GM12864 (cell line): ENCODE data around the gene FOXR1.

Experiments used
- DNase-seq: peaks from one replicate; pipeline ENCODE4 v3.0.0-alpha.2; 2011; ENCODE audit warnings: low read depth
- H3K4me3 ChIP-seq: 2 replicates; pipeline ENCODE4 v1.5.1; 2011; ENCODE audit warnings: mild to moderate bottlenecking, low read depth, low read length, control low read depth
- TF ChIP-seq, protein P1 (sequence below): IDR thresholded peaks from 2 replicates; pipeline ENCODE4 v1.5.1; 2011; ENCODE audit warnings: low read depth, mild to moderate bottlenecking, moderate library complexity, low read length, control low read depth, inconsistent platforms; ENCODE audit errors: missing control alignments

FOXR1 gene

DNA sequence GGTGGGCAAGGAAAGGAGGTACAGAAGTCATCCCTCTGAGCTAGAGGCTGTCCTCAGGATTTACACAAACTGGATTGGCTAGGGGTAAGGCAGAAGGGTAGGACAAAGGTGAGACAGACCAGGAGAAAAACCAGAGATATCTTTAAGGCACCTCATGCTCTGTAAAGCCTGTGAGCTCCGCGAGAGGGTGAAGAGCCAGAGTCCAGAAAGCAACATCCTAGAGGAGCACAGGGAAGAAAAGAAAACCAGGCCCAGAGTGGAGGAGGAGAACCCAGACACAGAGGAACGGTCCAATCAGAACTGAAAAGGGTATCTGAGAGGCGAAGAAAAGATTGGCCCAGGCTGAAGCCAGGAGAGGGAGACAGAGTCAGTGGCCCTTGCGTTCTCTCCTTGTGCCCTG, 54.0 kb downstream of the FOXR1 start:
- TF ChIP-seq, protein P1, sequence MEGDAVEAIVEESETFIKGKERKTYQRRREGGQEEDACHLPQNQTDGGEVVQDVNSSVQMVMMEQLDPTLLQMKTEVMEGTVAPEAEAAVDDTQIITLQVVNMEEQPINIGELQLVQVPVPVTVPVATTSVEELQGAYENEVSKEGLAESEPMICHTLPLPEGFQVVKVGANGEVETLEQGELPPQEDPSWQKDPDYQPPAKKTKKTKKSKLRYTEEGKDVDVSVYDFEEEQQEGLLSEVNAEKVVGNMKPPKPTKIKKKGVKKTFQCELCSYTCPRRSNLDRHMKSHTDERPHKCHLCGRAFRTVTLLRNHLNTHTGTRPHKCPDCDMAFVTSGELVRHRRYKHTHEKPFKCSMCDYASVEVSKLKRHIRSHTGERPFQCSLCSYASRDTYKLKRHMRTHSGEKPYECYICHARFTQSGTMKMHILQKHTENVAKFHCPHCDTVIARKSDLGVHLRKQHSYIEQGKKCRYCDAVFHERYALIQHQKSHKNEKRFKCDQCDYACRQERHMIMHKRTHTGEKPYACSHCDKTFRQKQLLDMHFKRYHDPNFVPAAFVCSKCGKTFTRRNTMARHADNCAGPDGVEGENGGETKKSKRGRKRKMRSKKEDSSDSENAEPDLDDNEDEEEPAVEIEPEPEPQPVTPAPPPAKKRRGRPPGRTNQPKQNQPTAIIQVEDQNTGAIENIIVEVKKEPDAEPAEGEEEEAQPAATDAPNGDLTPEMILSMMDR, result no peak
- no peak overlapping the region for H3K4me3 ChIP-seq
- no peak for DNase-seq

DNA sequence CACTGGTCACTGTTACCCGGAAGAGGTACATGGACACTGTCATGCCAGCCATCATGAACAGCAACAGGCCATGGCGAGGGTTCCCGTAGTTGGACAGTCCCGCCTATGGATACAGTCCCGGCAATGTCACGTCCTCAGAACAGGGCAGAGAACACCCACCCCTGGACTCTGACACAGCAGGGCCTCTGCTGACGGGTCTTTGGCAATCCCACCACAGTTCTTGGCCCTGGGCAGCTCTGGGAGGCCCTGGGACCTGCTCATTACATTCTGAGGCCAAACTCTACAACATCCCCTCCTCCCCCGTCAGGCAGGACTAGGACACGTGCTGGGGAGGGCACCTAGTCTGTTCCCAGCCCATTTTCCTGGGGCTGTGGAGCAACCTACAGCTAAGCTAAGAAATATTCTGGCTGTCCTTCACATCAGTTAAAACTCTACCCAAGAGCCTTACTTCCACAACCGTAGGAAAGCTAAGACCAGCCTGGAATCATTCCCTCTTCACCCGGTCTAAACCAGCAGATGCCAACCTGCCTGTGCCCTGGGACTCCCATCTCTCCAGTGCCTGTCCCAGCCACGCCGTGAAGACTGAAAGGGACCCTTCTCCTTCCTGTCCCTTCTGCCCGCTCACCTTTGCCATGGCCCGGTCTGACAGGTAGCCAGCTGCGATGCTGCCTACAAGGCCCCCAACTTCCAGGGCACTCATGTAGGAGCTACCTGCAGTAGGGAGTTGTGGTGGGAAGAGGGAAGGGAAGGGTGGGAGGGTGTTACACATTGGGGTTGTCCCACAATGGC, 54.6 kb downstream of the FOXR1 start:
- H3K4me3 ChIP-seq, result no peak overlapping the region
- TF ChIP-seq, protein P1, result no peak
- DNase-seq, result no peak

DNA sequence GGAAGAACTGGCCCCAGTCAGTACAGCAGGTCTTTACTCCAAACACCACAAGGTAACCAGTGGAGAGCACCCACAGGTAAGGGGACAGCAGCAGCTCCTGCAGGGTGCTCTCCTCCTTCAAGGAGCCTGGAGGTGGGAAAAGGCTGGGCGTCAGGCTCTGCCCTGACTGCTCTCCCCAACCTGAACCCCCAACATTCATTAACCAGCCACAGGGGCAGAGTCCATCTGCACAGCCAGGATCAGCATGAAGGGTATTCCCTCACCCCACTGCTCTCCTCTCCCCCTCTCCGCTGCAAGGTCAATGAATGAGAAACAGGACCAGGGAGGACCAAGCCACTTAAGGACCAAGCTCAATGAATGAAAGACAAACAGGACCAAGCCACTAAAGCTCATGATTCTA, 55.4 kb downstream of the FOXR1 start:
- TF ChIP-seq, protein P1, result no peak
- no peak for DNase-seq
- H3K4me3 ChIP-seq, result no peak overlapping the region

DNA sequence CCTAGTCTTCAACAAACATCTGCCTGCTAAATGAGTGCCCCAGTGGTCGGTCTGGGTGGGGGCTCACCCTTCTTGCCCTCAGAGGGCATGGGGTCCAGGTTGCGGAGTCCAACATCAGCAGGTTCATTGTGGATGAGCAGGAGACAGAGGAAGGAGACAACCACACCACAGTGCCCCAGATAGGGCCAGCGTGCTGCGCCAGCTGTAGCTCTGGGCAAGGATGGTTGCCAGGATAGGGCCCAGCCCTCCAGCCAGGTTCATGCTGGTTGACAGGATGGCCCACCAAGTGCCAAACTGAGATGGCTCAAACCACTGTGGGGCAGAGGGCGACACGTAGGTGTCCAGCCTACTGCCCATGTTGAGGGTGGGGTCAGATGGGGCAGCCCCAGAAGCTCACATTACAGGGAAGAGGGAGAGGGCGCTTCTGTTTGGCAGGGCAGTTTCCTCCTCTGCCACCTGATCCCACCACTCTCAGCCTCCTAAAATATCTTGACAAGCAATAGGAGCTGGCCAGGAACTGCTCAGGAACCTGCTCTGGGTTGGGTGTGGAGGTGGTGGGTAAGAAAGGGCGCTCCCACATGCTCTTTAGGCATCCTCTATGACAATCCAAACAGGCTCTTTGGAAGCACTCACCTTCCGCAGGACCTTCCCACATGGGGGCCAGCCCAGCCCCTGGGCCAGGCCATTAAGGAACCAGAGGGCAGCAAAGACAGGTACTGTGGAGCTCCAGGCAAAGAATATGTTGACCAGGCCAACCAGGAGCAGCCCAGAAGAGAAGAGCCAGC, 56.2 kb downstream of the FOXR1 start:
- DNase-seq, result no peak
- no peak overlapping the region for H3K4me3 ChIP-seq
- TF ChIP-seq, protein P1, result no peak

DNA sequence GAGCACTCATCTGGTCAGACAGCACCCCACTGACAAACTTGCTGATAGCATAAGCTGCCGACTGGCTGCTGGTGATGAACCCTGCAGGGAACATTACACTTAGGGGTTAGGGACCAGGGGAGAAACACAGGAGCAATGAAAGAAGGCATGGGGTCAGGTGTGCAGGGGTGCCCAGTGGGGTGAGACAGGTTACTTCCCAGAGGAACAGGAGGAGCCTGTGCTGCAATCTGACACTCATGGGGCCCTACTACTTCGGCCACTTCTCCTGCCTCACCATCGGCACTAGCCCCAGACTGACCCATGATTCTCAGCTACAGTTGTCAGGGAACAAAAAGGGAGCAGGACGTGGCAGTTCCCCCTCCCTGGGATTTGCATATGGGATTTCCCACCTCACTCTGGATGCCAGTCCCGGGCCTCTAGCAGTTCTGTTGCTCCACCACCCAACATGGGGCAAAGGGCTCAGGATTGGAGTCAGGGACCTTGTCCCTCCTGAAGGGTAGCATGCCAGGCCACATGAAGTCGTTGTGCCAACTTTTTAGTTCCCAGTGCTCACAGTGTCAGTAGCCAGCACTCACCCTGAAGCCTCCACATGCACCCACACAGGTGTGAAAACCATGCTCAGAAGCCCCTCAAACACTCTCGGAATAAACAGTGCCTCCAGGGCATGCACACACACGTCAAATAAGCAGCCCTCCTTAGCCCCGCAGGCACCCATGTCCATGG, 56.9 kb downstream of the FOXR1 start:
- no peak for DNase-seq
- no peak overlapping the region for H3K4me3 ChIP-seq
- TF ChIP-seq, protein P1, result no peak

DNA sequence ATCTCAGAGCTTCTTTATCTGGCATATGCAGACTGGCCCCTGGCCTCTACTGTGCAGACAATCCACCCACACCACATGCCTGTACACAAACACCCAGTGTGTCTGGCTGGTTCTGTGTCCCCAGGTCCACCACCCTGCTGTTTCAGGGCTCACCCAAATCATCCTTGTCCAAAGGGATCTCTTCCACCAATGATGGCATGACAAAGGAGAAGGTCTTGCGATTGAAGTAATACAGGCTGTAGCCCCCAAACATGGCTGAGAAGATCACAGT, 57.4 kb downstream of the FOXR1 start:
- DNase-seq, result no peak
- H3K4me3 ChIP-seq, result no peak overlapping the region
- TF ChIP-seq, protein P1, result no peak
